Astrocyte of the spinal cord (primary cell): ENCODE results near the gene CNNM2.

Experiments
- DNase-seq: peaks from one replicate; pipeline ENCODE4 v3.0.0; 2011; ENCODE audit warnings: low read depth, low spot score
- H3K4me3 ChIP-seq: 2 replicates; pipeline ENCODE4 v1.5.1; 2011; ENCODE audit warnings: low read depth, mild to moderate bottlenecking, low read length, moderate library complexity
- in situ Hi-C: cut with HindIII; loops from 2 replicates; pipeline ENCODE4 v1.10.0; 2017; ENCODE audit warnings: low sequenced_read_pairs
- TF ChIP-seq, protein P1 (sequence below): IDR thresholded peaks from 2 replicates; pipeline ENCODE4 v1.5.1; 2012; ENCODE audit warnings: low read depth, mild to moderate bottlenecking, low read length, inconsistent platforms

CNNM2 gene

DNA sequence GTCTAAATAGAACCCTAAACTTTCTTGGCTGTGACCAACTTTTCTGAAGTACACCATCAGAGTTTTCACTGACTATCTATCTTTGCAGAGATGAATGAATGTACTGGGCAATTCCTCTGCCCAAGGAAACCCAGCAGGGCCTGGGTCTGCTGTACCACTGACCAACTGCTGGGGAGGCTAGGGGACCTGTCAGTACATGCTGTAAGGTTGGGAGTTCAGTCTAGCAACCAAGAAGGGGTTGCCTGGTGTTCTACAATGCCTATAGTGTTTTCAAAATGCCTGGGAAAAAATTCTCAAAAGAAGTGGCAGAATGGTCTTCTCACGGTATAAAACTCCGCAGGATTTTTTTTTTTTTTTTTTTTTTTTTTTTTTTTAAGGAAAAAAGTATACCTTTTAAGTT lies 168.7 kb downstream of the CNNM2 start:
- TF ChIP-seq, protein P1, sequence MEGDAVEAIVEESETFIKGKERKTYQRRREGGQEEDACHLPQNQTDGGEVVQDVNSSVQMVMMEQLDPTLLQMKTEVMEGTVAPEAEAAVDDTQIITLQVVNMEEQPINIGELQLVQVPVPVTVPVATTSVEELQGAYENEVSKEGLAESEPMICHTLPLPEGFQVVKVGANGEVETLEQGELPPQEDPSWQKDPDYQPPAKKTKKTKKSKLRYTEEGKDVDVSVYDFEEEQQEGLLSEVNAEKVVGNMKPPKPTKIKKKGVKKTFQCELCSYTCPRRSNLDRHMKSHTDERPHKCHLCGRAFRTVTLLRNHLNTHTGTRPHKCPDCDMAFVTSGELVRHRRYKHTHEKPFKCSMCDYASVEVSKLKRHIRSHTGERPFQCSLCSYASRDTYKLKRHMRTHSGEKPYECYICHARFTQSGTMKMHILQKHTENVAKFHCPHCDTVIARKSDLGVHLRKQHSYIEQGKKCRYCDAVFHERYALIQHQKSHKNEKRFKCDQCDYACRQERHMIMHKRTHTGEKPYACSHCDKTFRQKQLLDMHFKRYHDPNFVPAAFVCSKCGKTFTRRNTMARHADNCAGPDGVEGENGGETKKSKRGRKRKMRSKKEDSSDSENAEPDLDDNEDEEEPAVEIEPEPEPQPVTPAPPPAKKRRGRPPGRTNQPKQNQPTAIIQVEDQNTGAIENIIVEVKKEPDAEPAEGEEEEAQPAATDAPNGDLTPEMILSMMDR = no peak
- H3K4me3 ChIP-seq = no peak overlapping the region
- in situ Hi-C loops = no loop called here
- no peak for DNase-seq

DNA sequence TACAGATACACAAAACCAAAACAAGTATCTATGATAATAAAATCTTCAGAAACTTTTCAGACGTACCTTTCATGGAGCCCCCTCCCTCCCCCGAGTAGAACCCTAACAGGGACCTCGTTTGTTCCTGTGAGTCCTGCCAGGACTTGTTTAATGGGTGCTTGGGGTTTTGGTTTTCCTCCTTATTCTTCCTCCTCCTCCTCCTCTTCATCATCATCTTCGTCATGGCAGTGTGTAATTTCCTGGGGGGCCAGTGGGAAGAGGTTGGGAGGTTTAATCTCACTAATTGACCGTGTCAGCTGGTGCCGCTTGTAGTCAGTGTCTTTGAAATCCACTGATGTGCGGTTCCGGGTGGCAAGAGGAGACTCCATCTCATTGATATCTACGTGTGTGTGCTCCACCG lies 171.4 kb downstream of the CNNM2 start:
- TF ChIP-seq, protein P1 = no peak
- in situ Hi-C loops = no loop called here
- H3K4me3 ChIP-seq = no peak overlapping the region
- DNase-seq = no peak

- H3K4me3 ChIP-seq = no peak overlapping the region
- DNase-seq = no peak
- in situ Hi-C loops = no loop called here
- TF ChIP-seq, protein P1 = no peak
These were observed 172.8 kb downstream of the CNNM2 start for GRCh38 chr10:103090911-103091310.

DNA sequence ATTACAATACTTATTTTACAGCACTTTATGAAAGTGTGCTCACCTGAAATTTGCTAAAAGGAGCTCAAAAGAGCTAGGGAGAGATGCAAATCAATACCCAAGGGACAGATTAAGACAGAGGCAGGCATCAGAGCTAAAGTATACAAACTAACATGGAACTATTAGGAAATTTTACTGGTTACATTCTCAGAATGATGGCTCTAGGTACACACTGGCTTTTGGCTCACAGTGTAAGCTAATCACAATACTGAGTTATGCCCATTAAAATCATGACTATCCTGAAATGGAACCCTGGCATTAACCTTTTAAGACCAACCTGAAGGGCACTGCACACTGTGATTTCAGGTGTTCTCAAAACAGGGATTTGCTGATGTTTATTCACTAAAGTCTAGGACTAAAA lies 176.9 kb downstream of the CNNM2 start:
- in situ Hi-C loops = no loop called here
- no peak for DNase-seq
- TF ChIP-seq, protein P1 = no peak
- no peak overlapping the region for H3K4me3 ChIP-seq

DNA sequence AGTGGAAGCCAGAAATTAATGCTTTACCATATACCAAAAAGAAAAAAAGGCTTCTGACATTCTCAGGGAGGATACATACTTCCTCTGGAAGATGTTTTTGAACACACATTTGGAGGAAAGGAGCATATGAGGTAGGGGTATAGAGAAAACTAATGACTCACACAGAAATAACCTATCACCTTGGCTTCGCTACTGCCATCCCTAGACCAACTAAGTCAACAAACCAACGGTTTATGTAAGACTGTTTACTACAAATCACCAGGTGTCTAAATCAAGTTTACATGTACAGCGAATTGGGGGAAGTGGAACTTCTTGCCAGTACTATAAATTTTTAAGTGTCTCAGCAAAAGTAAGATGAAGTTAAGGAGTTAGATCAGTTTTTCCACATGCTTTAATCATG lies 178.0 kb downstream of the CNNM2 start:
- DNase-seq = no peak
- H3K4me3 ChIP-seq = no peak overlapping the region
- in situ Hi-C loops = no loop called here
- TF ChIP-seq, protein P1 = no peak

GRCh38 chr10:103098240-103098639 lies 180.1 kb downstream of the CNNM2 start:
- no peak for DNase-seq
- H3K4me3 ChIP-seq = no peak overlapping the region
- TF ChIP-seq, protein P1 = no peak
- in situ Hi-C loops = no loop called here

GRCh38 chr10:103100620-103101019 lies 182.5 kb downstream of the CNNM2 start:
- in situ Hi-C loops = no loop called here
- TF ChIP-seq, protein P1 = no peak
- H3K4me3 ChIP-seq = no peak overlapping the region
- no peak for DNase-seq
